Chondrocyte (in vitro differentiated cells): ENCODE results near the gene SNX25. TPM values are rescaled to one million over a fixed set of nuclear protein-coding genes. Genes with fewer than 3 reads are reported as not detected.
"Not testable (repeated sequence)": the region's sequence is repeated elsewhere in the genome, so short reads cannot be mapped to it uniquely, and the experiment has no call there.

ENCODE experiments used
- DNase-seq: peaks from one replicate; pipeline ENCODE4 v3.0.0; 2021; ENCODE audit warnings: mixed read lengths, low spot score
- H3K27ac Mint-ChIP-seq: one replicate; pipeline ENCODE4 v1.8.0; 2021; ENCODE audit warnings: mild to moderate bottlenecking, moderate library complexity, mixed read lengths; ENCODE audit not compliant: unreplicated experiment
- H3K27me3 Mint-ChIP-seq: 2 replicates; pipeline ENCODE4 v1.8.0; 2021; ENCODE audit warnings: low read depth, mixed read lengths
- H3K36me3 Mint-ChIP-seq: 2 replicates; pipeline ENCODE4 v1.8.0; 2021; ENCODE audit warnings: low read depth, mixed read lengths
- H3K4me1 Mint-ChIP-seq: 2 replicates; pipeline ENCODE4 v1.8.0; 2021; ENCODE audit warnings: low read depth, mild to moderate bottlenecking, mixed read lengths
- H3K4me3 Mint-ChIP-seq: one replicate; pipeline ENCODE4 v1.8.0; 2021; ENCODE audit warnings: mild to moderate bottlenecking, moderate library complexity, mixed read lengths; ENCODE audit not compliant: unreplicated experiment
- H3K9me3 Mint-ChIP-seq: 2 replicates; pipeline ENCODE4 v1.8.0; 2021; ENCODE audit warnings: low read depth, mixed read lengths
- CTCF ChIP-seq: fragments of 200-600 bp; sonication (generic); IDR thresholded peaks from 2 replicates; pipeline ENCODE4 v1.5.0; 2021; ENCODE audit warnings: antibody characterized with exemption, mild to moderate bottlenecking, moderate library complexity
- total RNA-seq: library from RNA; stranded (reverse); gene quantifications from 3 replicates; pipeline ENCODE4 v1.2.1, GENCODE V29; 2021

Gene SNX25
- total RNA-seq, 1 donor from 2014 or later = 53.6 TPM

- Mint-ChIP-seq H3K36me3 (peaks cover 3% of the 10 kb centered on the region), H3K9me3 (no peaks in the 10 kb centered on the region), H3K4me1 (peaks cover 53% of the 10 kb centered on the region), H3K4me3 (peak overlapping the region; percentile 88), H3K27me3 (no peaks in the 10 kb centered on the region), H3K27ac (peak overlapping the region; percentile 99)
- DNase-seq = no peak
- TF ChIP-seq CTCF = no peak
These were observed 6.4 kb upstream of the SNX25 start for GRCh38 chr4:185202984-185203485.

DNA sequence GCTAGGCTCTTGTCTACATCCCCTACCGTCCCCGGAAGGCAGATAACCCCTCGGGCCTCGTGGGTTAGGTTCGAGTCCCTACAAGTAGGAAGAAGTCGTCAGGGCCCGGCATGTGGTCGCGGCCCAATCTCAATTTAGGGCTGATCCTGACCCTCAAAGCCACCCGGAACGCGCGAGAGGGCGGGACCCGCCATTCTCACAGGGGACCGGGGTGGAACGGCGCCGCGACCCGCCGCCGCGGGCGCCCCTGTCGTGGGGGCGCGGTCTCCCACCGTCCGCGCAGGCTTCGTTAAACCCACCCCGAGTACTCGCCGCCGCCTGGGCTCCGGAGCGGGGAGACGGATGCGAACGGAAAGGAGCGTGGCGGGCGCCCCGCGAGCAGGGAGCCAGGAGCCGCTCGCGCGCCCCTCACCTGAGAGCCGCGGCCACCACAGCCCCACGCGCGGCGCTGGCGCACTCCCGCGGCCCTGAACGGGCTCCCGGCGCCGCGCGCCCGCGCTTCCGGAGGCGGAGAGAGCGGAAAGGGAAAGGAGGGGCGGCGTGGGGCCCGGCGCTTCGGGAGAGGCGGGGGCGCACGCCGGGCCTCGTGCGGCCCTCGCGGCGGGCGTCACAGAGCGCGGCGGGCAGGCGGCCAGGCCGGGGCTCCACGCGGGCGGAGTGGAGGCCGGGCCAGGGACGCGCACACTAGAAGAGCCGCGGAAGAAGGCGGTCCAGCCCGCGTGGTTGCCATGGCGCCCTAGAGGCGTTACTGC lies 5.7 kb upstream of the SNX25 start, which contains the start of gene CFAP97:
CFAP97 (minus strand) TSS at position 515 of the 752 bp plus-strand sequence. CDS start 12,804 bp downstream, outside the sequence.
- Mint-ChIP-seq H3K9me3 (no peaks in the 10 kb centered on the region), H3K36me3 (peaks cover 3% of the 10 kb centered on the region), H3K27ac (peak within 1 kb of the TSS; percentile 99), H3K27me3 (no peaks in the 10 kb centered on the region), H3K4me1 (peaks cover 54% of the 10 kb centered on the region), H3K4me3 (peak within 1 kb of the TSS; percentile 88)
- DNase-seq = peak; percentile 96
- TF ChIP-seq CTCF = no peak

GRCh38 chr4:185204238-185204910 lies 5.0 kb upstream of the SNX25 start:
- H3K9me3 Mint-ChIP-seq = no peaks in the 10 kb centered on the region
- H3K4me1 Mint-ChIP-seq = peaks cover 58% of the 10 kb centered on the region
- H3K27ac Mint-ChIP-seq = peak overlapping the region; percentile 52
- no peak for DNase-seq
- peaks cover 3% of the 10 kb centered on the region for H3K36me3 Mint-ChIP-seq
- H3K4me3 Mint-ChIP-seq = peak overlapping the region; percentile 69
- no peaks in the 10 kb centered on the region for H3K27me3 Mint-ChIP-seq
- no peak for TF ChIP-seq CTCF

GRCh38 chr4:185205073-185205472 lies 4.3 kb upstream of the SNX25 start:
- not testable (repeated sequence) for H3K36me3 Mint-ChIP-seq, H3K27ac Mint-ChIP-seq, H3K9me3 Mint-ChIP-seq, DNase-seq, H3K27me3 Mint-ChIP-seq
- Mint-ChIP-seq H3K4me3 (peak overlapping the region; percentile 69), H3K4me1 (peaks cover 51% of the 10 kb centered on the region)

GRCh38 chr4:185205697-185206342 lies 3.6 kb upstream of the SNX25 start:
- no peaks in the 10 kb centered on the region for H3K27me3 Mint-ChIP-seq

More at GRCh38 chr4:185205697-185206342, 3.6 kb upstream of the SNX25 start:
- no peak overlapping the region for H3K27ac Mint-ChIP-seq
- TF ChIP-seq CTCF = no peak
- no peaks in the 10 kb centered on the region for H3K9me3 Mint-ChIP-seq
- DNase-seq = no peak
- peaks cover 46% of the 10 kb centered on the region for H3K4me1 Mint-ChIP-seq
- H3K4me3 Mint-ChIP-seq = no peak overlapping the region
- no peaks in the 10 kb centered on the region for H3K36me3 Mint-ChIP-seq
